Peyer's patch (tissue), 4 donors: ENCODE results near the gene IGIP. TPM values are rescaled to one million over a fixed set of nuclear protein-coding genes. Genes with fewer than 3 reads are reported as not detected.

ENCODE experiments used
- DNase-seq, 3 donors: peaks; one replicate each; pipeline ENCODE4 v3.0.0-alpha.2; 2017 to 2019
- H3K27ac ChIP-seq, 4 donors: fragments of 200-600 bp; sonication (generic); one replicate each; pipeline ENCODE4 v1.5.1; 2016 to 2019
- H3K27me3 ChIP-seq, 2 donors: fragments of 200-600 bp; sonication (generic); one replicate each; pipeline ENCODE4 v1.5.1; 2019
- H3K36me3 ChIP-seq, 3 donors: fragments of 200-600 bp; sonication (generic); one replicate each; pipeline ENCODE4 v1.5.1; 2016 to 2019
- H3K4me1 ChIP-seq, 4 donors: fragments of 200-600 bp; sonication (generic); one replicate each; pipeline ENCODE4 v1.5.1; 2016 to 2019
- H3K4me3 ChIP-seq, 4 donors: fragments of 200-600 bp; sonication (generic); 1 replicate in 3 of 4; 2 replicates in 1 of 4; pipeline ENCODE4 v1.5.1; 2016 to 2019; ENCODE audit warnings: mild to moderate bottlenecking in 1 of 4
- H3K9me3 ChIP-seq, 4 donors: fragments of 200-600 bp; sonication (generic); one replicate each; pipeline ENCODE4 v1.5.1; 2016 to 2019; ENCODE audit warnings: mild to moderate bottlenecking in 1 of 4
- CTCF ChIP-seq, 6 experiments: fragments of 450-650 bp in 4 of 6; fragments of 200-600 bp in 2 of 6; sonication (generic) in 1 of 6; IDR thresholded peaks; one replicate each; pipeline ENCODE4 v1.5.1; 2017 to 2019; ENCODE audit warnings: antibody characterized with exemption in 6 of 6, mild to moderate bottlenecking in 3 of 6, moderate library complexity in 1 of 6
- POLR2A ChIP-seq, 2 donors: fragments of 450-650 bp; IDR thresholded peaks; one replicate each; pipeline ENCODE4 v1.5.1; 2017; ENCODE audit warnings: antibody characterized with exemption in 2 of 2, mild to moderate bottlenecking in 2 of 2, moderate library complexity in 2 of 2
- total RNA-seq, 4 donors: library from RNA; depleted of rRNA; stranded (reverse); fragments of >200 nt; gene quantifications; one replicate each; pipeline ENCODE4 v1.1.0, GENCODE V29; 2016

Gene IGIP
- total RNA-seq, 4 donors from 2014 or later = 10.2 to 16.5 (median 12.4) TPM

DNA sequence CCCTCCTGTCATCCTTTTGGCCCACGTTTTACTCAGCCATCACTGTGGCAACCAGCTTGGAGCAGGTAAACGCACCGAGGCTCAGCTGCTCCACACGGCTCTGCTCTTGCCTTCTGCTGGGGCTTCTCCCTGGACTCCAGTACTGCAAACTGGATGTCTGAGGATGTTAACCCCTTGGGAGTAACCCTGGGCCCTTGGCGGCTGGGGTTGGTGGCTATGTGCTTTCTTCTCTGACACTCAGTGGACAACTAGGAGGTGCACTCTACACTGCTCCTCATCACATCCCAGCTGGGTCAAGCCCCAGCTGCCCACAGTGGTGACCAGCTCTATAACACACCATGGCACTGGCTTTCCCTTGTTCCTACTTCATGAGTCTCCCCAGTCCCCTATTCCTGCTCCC, 37.0 kb downstream of the IGIP start:
- H3K4me1 ChIP-seq = peaks cover 0 to 18% (median 0%) of the 10 kb centered on the region in 4 donors
- no peaks in the 10 kb centered on the region for H3K27me3 ChIP-seq
- H3K4me3 ChIP-seq = no peak overlapping the region
- H3K9me3 ChIP-seq = no peaks in the 10 kb centered on the region
- H3K36me3 ChIP-seq = no peaks in the 10 kb centered on the region
- DNase-seq = peak in 1 of 3 donors; percentile 38
- no peak for TF ChIP-seq CTCF (IDR thresholded peaks at IDR 0.05)
- no peak for TF ChIP-seq POLR2A (IDR thresholded peaks at IDR 0.05)
- H3K27ac ChIP-seq = no peak overlapping the region

DNA sequence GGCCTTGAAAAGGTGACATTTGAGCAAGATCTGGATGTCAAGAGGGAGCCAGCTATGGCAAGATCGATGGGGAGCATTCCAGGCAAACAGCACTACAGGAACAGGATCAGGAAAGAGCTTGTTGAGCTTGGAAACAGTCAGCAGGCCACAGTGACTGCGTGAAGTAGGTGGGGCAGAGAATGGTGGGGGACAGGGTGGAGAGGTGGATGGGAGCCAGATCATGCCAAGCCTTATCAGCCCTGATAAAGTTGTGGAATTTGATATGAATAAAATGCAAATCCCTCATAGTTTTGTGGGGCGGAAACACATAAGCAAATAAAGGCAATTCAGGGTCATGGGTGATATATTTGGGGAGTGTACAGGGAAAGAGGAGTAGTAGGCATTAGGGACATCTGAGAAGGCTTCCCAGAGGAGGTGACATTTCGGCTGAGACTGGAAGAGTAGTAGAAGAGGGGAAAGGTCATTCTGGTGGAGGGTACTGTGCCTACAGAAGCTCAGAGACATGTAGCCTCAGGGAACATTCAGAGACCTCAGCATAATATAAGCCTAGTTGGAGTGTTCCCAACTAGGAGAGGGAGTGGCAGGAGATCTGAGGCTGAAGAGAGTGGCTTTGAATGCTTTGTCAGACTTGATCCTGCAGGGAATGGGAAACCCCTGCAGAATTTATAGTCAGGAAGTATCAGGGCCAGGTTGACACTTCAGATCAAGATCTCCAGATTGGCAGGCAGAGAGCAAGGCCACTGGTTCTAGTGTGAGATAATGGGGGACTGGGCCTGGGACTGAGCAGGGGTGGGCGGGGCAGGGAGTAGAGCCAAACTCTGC, 39.6 kb downstream of the IGIP start:
- Histone ChIP-seq H3K4me1 (peaks cover 0 to 18% (median 0%) of the 10 kb centered on the region in 4 donors), H3K36me3 (no peaks in the 10 kb centered on the region), H3K4me3 (no peak overlapping the region), H3K27ac (peak overlapping the region in 3 of 4 donors; percentile 30 to 80 (median 64)), H3K9me3 (no peaks in the 10 kb centered on the region), H3K27me3 (no peaks in the 10 kb centered on the region)
- DNase-seq = peak in 2 of 3 donors; percentile 72 to 74
- TF ChIP-seq CTCF (IDR thresholded peaks at IDR 0.05) (no peak), POLR2A (IDR thresholded peaks at IDR 0.05) (no peak)

GRCh38 chr5:140165923-140166270, 40.2 kb downstream of the IGIP start:
- Histone ChIP-seq H3K27ac (peak overlapping the region in 3 of 4 donors; percentile 30 to 80 (median 64)), H3K4me3 (no peak overlapping the region), H3K9me3 (no peaks in the 10 kb centered on the region), H3K36me3 (no peaks in the 10 kb centered on the region), H3K4me1 (peaks cover 0 to 18% (median 0%) of the 10 kb centered on the region in 4 donors), H3K27me3 (no peaks in the 10 kb centered on the region)
- no peak for DNase-seq
- no peak for TF ChIP-seq CTCF (IDR thresholded peaks at IDR 0.05)

GRCh38 chr5:140166911-140167310, 41.2 kb downstream of the IGIP start:
- H3K36me3 ChIP-seq = no peaks in the 10 kb centered on the region
- TF ChIP-seq POLR2A (IDR thresholded peaks at IDR 0.05) = no peak
- no peak for TF ChIP-seq CTCF (IDR thresholded peaks at IDR 0.05)
- no peaks in the 10 kb centered on the region for H3K27me3 ChIP-seq
- H3K9me3 ChIP-seq = no peaks in the 10 kb centered on the region
- no peak overlapping the region for H3K27ac ChIP-seq
- H3K4me1 ChIP-seq = peaks cover 0 to 18% (median 0%) of the 10 kb centered on the region in 4 donors
- H3K4me3 ChIP-seq = no peak overlapping the region
- no peak for DNase-seq

DNA sequence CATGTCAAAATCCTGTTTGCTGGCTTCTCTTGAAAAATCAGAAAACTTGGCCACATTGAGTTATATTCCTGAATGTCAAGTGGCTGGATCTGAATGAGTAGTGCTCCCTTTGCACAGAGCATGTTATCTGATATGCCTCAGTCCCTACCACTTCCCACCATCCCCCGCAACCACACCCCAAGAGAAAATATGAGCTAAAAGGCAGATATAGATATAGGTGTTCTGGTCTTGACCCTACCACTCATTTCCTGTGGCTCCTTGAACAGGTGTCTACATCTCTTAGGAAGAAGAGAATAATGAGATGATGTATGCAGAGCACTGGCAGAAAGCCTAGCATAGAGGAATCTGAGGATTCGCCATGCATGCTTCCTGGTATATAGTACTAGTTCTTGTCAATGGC, 42.6 kb downstream of the IGIP start:
- Histone ChIP-seq H3K27me3 (no peaks in the 10 kb centered on the region), H3K4me3 (no peak overlapping the region), H3K27ac (no peak overlapping the region), H3K4me1 (peaks cover 0 to 18% (median 0%) of the 10 kb centered on the region in 4 donors), H3K36me3 (no peaks in the 10 kb centered on the region), H3K9me3 (no peaks in the 10 kb centered on the region)
- TF ChIP-seq CTCF (IDR thresholded peaks at IDR 0.05) (no peak), POLR2A (IDR thresholded peaks at IDR 0.05) (no peak)
- DNase-seq = no peak
